Muscle of leg (tissue), 11 donors: ENCODE measurements around the gene GBA2. TPM values are rescaled to one million over a fixed set of nuclear protein-coding genes. Genes with fewer than 3 reads are reported as not detected.
A peak's percentile ranks its signal among the peaks of the same experiment; 100 is the strongest.

Experiments
- DNase-seq: peaks from one replicate; pipeline ENCODE4 v3.0.0; 2013
- H3K27ac ChIP-seq: one replicate; pipeline ENCODE4 v1.5.1; 2013; ENCODE audit warnings: mild to moderate bottlenecking, low read length, control low read depth
- H3K27me3 ChIP-seq: one replicate; pipeline ENCODE4 v1.6.1; 2013; ENCODE audit warnings: low read length; ENCODE audit not compliant: control insufficient read depth, insufficient read depth
- H3K36me3 ChIP-seq: one replicate; pipeline ENCODE4 v1.6.1; 2013; ENCODE audit warnings: low read length; ENCODE audit not compliant: control insufficient read depth, insufficient read depth
- H3K4me1 ChIP-seq: one replicate; pipeline ENCODE4 v1.6.1; 2013; ENCODE audit warnings: low read length; ENCODE audit not compliant: control insufficient read depth, insufficient read depth
- H3K4me3 ChIP-seq: one replicate; pipeline ENCODE4 v1.5.1; 2013; ENCODE audit warnings: low read length, control low read depth
- H3K9me3 ChIP-seq: replicated peaks from 2 replicates; pipeline ENCODE4 v1.6.1; 2013; ENCODE audit warnings: low read depth, low read length; ENCODE audit not compliant: control insufficient read depth
- WGBS: methylation state at CpG from one replicate; pipeline ENCODE4 v1.1.5; 2013; ENCODE audit warnings: missing lambda C conversion rate; ENCODE audit not compliant: insufficient coverage; 5-methylcytosine and 5-hydroxymethylcytosine counted together
- polyA plus RNA-seq, 8 donors: library from polyadenylated mRNA; unstranded; fragments of 120-200 nt; gene quantifications; one replicate each; pipeline versions ENCODE4 v1.2.1 to v1.2.3, GENCODE V29; 2013; ENCODE audit warnings: inconsistent platforms in 1 of 8, low replicate concordance in 1 of 8; ENCODE audit not compliant: insufficient read length in 8 of 8, insufficient read depth in 1 of 8
- total RNA-seq: library from RNA; stranded (reverse); fragments of 120-200 nt; gene quantifications from one replicate; pipeline ENCODE4 v1.2.4, GENCODE V29; 2013

The GBA2 gene
- total and polyA plus RNA-seq, 9 donors, result 42.9 to 82.5 (median 60.9) TPM

DNA sequence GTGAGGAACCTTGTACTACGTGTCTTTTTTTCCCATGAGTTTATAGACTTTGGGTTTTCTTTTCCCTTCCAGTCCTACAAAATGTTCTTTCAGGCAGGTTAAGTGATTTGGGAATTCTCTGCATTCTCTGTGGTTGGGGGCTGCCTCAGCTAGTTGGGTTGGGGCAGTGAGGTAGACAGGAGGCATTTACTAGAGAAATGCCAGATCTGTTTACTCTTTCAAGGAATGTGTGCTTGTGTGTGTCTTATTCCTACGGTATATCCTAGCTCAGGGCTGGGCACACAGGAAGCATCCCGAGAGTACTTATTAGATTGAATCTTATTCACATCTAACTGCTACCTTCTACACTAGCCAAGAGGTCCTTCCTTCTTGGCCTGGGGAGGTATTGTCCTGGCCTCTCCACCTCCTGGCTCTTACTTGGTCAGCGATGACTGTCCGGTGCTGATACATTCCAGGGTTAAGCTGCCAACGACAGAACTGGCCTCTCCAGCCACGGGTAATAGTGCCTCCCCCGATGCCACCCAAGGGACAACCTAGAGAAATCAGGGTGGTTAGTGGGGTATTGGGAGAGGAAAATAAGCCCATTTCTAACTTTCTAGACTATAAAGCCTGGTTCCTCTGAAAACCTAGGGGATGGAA lies 5.0 kb downstream of the GBA2 start:
- Histone ChIP-seq H3K4me3 (no peak overlapping the region), H3K27me3 (no peaks in the 10 kb centered on the region), H3K9me3 (no peaks in the 10 kb centered on the region), H3K4me1 (peaks cover 25% of the 10 kb centered on the region), H3K36me3 (peaks cover 63% of the 10 kb centered on the region), H3K27ac (no peak overlapping the region)
- WGBS, result 86% methylated on average over 1 of the region's 8 CpGs
- DNase-seq, result no peak

DNA sequence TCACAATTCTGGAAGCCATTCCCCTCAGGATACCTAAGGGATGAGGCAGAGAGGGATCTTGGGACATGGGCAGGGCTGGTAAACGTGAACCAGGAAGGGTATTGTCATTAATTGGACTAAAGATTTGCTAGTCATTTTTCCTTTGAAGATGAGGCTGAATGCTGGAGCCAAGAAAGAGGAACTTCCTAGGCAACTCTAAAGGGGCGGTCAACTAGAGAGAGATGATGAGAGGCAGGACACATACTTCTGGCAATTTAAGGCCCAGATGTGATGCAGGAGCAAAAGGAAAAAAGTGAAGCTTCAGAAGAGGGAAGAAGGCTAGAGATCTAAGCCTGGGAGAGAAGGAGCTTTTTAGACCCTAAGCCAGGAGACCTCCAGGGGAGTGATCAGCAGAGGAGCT lies 5.6 kb downstream of the GBA2 start:
- Histone ChIP-seq H3K4me1 (peaks cover 25% of the 10 kb centered on the region), H3K9me3 (no peaks in the 10 kb centered on the region), H3K27me3 (no peaks in the 10 kb centered on the region), H3K4me3 (no peak overlapping the region), H3K27ac (no peak overlapping the region), H3K36me3 (peaks cover 69% of the 10 kb centered on the region)
- 78% methylated on average over 2 of the region's 2 CpGs for WGBS
- no peak for DNase-seq

DNA sequence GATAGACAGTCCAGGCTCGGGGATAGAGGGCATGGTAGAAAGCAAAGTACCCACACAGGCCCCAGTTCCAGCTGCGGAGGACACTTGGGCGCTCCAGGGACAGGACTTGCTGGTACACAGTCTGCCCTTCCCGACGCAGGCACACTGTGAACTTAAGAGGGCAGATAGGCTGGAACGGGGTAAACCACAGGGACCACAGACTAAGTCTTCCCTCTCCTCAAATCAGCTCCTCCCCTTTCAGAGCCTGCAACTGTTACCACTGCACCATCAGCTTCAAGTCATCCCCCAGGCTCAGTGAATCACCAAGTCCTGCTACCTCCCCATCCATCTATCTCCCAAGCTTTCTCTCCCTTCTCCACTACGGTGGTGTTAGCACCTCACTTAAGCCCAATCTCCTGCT lies 7.3 kb downstream of the GBA2 start:
- H3K4me3 ChIP-seq, result no peak overlapping the region
- DNase-seq, result no peak
- H3K27me3 ChIP-seq, result no peaks in the 10 kb centered on the region
- 88% methylated on average over 4 of the region's 7 CpGs for WGBS
- H3K27ac ChIP-seq, result no peak overlapping the region
- no peaks in the 10 kb centered on the region for H3K9me3 ChIP-seq
- H3K36me3 ChIP-seq, result peaks cover 84% of the 10 kb centered on the region
- peaks cover 9% of the 10 kb centered on the region for H3K4me1 ChIP-seq

DNA sequence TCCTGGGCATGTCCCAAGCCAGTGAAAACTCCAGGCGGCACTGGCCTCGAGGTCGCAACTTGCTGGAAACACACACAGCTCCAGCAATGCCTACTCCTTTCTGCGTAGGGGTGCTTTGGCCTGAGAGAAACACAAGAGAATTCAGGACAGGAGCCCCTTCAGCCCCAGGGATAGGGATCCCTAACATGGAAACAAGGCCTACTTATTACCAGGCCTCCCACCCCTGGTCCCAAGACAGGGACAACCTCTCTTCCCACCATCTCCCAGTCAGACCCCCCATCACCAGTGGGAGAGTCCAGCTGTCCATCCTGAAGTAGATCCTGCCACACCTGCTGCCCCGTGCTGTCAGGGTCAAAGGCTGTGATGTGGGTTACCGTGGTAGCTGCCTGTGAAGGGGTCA lies 8.8 kb downstream of the GBA2 start:
- peaks cover 92% of the 10 kb centered on the region for H3K36me3 ChIP-seq
- no peak overlapping the region for H3K27ac ChIP-seq
- H3K27me3 ChIP-seq, result no peaks in the 10 kb centered on the region
- no peaks in the 10 kb centered on the region for H3K9me3 ChIP-seq
- 93% methylated on average over 3 of the region's 6 CpGs for WGBS
- no peaks in the 10 kb centered on the region for H3K4me1 ChIP-seq
- no peak for DNase-seq
- no peak overlapping the region for H3K4me3 ChIP-seq

DNA sequence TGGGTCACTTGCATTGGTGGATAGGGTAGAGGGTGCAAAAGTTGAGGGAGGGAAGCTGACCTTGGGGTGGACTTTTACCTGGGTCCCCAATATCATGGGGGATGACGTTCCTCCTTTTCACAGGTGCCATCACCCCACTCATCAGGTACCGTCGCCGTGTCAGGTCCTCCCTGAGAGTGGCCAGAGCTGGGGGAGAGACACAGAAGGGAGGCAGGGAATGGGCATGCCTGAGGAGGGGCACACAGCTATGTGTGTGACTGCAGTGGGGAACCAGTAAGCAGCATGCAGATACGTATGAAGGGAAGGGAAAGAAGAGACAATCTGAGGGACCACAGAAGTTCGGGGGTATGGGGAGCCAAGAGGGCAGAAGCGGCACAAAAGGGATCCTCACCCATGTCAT lies 10.1 kb downstream of the GBA2 start:
- peaks cover 89% of the 10 kb centered on the region for H3K36me3 ChIP-seq
- DNase-seq, result no peak
- H3K4me1 ChIP-seq, result no peaks in the 10 kb centered on the region
- WGBS, result 97% methylated on average over 3 of the region's 7 CpGs
- H3K27me3 ChIP-seq, result no peaks in the 10 kb centered on the region
- H3K9me3 ChIP-seq, result no peaks in the 10 kb centered on the region
- H3K27ac ChIP-seq, result no peak overlapping the region
- no peak overlapping the region for H3K4me3 ChIP-seq

DNA sequence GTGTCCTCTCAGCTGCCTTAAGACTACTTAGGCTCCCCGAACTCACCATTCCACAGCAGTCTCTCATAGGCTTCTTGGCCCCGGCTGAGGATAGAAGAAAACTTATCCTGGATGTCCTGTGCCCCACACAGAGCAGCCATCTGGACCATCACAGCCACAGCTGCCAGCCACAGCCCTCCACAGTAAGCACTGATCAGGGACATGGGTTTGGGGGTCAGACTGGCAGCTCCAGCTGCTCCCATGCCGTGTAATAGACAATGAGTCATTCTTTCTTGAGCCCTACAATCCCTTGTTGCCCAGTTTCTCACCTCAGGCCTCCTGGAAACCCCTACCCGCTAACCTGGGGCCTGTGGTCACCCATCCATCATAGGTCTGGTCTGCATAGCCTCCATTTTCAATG lies 10.8 kb downstream of the GBA2 start:
- no peak overlapping the region for H3K27ac ChIP-seq
- no peaks in the 10 kb centered on the region for H3K9me3 ChIP-seq
- DNase-seq, result no peak
- H3K4me3 ChIP-seq, result no peak overlapping the region
- peaks cover 1% of the 10 kb centered on the region for H3K4me1 ChIP-seq
- H3K36me3 ChIP-seq, result peaks cover 82% of the 10 kb centered on the region
- H3K27me3 ChIP-seq, result no peaks in the 10 kb centered on the region
- 83% methylated on average over 4 of the region's 4 CpGs for WGBS

DNA sequence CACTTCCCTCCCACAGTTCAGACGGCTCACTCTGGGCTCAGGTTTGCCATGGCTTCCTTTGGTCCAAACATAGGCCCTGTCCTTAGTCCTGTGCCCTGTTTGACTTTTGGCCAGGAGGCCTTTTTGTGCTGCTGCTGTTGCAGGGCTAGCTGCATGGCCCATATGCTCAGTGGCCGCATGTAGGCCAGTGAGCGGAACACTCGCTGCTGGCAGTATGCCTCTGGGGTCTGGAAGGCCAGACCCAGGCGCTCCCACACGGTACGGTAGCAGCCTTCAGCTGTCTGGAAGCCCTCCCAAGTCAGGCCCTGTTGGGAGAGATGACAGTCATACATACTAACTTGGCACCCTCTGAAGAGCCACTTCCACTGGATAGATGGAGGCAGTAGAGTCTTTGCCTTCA lies 11.9 kb downstream of the GBA2 start:
- Histone ChIP-seq H3K36me3 (peaks cover 76% of the 10 kb centered on the region), H3K4me1 (peaks cover 7% of the 10 kb centered on the region), H3K27me3 (no peaks in the 10 kb centered on the region), H3K4me3 (no peak overlapping the region), H3K9me3 (no peaks in the 10 kb centered on the region), H3K27ac (no peak overlapping the region)
- no peak for DNase-seq
- 77% methylated on average over 4 of the region's 7 CpGs for WGBS

DNA sequence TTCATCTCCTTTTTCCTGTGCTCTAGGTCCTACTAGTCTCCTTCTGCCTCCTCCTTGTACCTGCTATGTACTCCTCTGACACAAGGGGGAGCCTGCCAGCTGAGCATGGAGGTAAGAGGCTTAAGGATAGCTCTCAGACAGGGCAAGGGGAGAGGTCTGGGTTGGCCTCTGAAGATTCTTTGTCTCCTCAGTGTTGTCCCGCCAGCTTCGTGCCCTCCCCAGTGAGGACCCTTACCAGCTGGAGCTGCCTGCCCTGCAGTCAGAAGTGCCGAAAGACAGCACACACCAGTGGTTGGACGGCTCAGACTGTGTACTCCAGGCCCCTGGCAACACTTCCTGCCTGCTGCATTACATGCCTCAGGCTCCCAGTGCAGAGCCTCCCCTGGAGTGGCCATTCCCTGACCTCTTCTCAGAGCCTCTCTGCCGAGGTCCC lies 12.8 kb downstream of the GBA2 start:
- Histone ChIP-seq H3K27ac (no peak overlapping the region), H3K4me1 (peaks cover 8% of the 10 kb centered on the region)

DNA sequence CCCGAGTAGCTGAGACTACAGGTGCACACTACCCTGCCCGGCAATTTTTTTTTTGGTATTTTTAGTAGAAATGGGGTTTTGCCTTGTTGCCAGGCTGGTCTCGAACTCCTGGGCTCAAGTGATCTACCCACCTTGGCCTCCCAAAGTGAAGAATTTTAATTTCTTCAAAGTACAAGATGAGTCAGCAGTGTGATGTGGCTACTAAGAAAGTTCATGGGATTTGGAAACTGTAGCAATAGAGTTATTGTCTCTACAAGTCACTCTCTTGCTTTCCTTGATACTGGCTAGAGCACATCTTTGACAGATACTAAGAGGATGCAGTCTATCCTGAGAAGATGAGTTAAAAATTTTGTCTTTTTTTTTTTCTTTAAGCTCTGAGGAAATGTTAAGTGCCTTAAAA lies 14.9 kb downstream of the GBA2 start:
- WGBS, result no CpG with 5 or more reads among the region's 3 CpGs
- H3K27me3 ChIP-seq, result no peaks in the 10 kb centered on the region
- H3K27ac ChIP-seq, result no peak overlapping the region
- no peak for DNase-seq
- no peaks in the 10 kb centered on the region for H3K9me3 ChIP-seq
- peaks cover 54% of the 10 kb centered on the region for H3K36me3 ChIP-seq
- H3K4me1 ChIP-seq, result peaks cover 29% of the 10 kb centered on the region
- H3K4me3 ChIP-seq, result no peak overlapping the region

More for the DNA sequence above, 12.8 kb downstream of the GBA2 start:
- DNase-seq, result peak; percentile 73
- Histone ChIP-seq H3K27me3 (no peaks in the 10 kb centered on the region), H3K36me3 (peaks cover 67% of the 10 kb centered on the region), H3K9me3 (no peaks in the 10 kb centered on the region), H3K4me3 (no peak overlapping the region)
- 49% methylated on average over 4 of the region's 5 CpGs for WGBS

DNA sequence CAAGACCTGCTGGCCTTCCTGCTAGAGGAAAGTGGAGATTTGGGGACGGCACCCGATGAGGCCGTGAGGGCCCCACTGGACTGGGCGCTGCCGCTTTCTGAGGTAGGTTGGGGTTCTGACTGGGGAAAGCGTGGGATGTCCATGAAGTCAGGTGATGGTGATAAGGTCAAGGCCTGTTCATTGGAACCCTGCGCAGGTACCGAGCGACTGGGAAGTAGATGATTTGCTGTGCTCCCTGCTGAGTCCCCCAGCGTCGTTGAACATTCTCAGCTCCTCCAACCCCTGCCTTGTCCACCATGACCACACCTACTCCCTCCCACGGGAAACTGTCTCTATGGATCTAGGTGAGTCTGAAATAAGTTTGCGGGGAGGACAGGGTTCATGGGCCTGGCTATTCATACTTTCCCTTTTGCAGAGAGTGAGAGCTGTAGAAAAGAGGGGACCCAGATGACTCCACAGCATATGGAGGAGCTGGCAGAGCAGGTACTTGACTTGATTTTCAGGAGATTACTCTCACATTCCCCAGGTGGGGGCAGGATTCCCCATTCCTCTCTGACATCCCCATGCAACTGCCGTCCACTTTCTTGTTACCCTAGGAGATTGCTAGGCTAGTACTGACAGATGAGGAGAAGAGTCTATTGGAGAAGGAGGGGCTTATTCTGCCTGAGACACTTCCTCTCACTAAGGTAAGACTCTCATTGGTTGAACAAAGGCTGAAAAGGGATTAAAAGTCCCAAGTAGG lies 16.1 kb downstream of the GBA2 start:
- H3K4me3 ChIP-seq, result peak overlapping the region; percentile 84
- no peaks in the 10 kb centered on the region for H3K9me3 ChIP-seq
- 0% methylated on average over 5 of the region's 14 CpGs for WGBS
- H3K27me3 ChIP-seq, result no peaks in the 10 kb centered on the region
- peaks cover 39% of the 10 kb centered on the region for H3K4me1 ChIP-seq
- peaks cover 47% of the 10 kb centered on the region for H3K36me3 ChIP-seq
- DNase-seq, result peak; percentile 54
- peak overlapping the region; percentile 98 for H3K27ac ChIP-seq
